NCI-H1436 (cell line): Measurements from ENCODE around the gene VAMP1.
"Not testable (repeated sequence)": the region's sequence is repeated elsewhere in the genome, so short reads cannot be mapped to it uniquely, and the experiment has no call there.

Experiments used
- DNase-seq: peaks from one replicate; lab custom pipeline; 2025; lab: John Stamatoyannopoulos, UW

The VAMP1 gene

DNA sequence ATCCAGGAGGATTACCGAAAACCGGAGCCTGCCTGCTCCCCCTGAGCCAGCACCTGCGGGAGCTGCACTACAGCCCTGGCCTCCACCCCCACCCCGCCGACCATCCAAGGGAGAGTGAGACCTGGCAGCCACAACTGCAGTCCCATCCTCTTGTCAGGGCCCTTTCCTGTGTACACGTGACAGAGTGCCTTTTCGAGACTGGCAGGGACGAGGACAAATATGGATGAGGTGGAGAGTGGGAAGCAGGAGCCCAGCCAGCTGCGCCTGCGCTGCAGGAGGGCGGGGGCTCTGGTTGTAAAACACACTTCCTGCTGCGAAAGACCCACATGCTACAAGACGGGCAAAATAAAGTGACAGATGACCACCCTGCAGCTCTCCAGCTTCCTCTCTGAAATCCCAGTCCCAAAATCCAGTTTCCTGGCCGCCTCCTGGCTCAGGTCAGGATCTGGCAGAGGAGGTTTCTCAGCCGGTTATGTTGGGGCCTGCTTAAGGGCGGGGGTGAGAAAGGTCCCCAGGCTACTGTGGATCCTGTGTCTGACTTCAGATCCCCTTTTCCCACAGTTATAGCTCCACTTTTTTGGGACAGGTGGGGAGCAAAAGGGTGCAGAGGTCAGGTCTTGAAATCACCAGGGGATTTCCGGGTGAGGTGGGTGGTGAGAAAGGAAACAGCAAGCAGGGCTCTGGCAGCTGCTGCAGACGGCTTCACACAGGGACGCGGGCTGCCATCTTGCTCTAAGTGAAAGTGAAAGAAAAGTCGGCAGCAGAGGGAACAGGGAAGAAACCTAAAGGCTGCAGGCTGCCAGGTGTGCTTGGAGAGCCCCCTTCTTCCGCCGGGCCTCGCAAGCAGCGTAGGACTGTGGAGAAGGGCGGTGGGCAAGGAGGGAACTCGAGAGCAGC lies 18.9 kb downstream of the VAMP1 start, which contains the start of gene TAPBPL:
TAPBPL (plus strand) TSS at position 695 of the 897 bp plus-strand sequence. CDS start 207 bp downstream, outside the sequence.
- DNase-seq, result peak; percentile 72

GRCh38 chr12:6450869-6451347 lies 19.6 kb downstream of the VAMP1 start:
- no peak for DNase-seq

DNA sequence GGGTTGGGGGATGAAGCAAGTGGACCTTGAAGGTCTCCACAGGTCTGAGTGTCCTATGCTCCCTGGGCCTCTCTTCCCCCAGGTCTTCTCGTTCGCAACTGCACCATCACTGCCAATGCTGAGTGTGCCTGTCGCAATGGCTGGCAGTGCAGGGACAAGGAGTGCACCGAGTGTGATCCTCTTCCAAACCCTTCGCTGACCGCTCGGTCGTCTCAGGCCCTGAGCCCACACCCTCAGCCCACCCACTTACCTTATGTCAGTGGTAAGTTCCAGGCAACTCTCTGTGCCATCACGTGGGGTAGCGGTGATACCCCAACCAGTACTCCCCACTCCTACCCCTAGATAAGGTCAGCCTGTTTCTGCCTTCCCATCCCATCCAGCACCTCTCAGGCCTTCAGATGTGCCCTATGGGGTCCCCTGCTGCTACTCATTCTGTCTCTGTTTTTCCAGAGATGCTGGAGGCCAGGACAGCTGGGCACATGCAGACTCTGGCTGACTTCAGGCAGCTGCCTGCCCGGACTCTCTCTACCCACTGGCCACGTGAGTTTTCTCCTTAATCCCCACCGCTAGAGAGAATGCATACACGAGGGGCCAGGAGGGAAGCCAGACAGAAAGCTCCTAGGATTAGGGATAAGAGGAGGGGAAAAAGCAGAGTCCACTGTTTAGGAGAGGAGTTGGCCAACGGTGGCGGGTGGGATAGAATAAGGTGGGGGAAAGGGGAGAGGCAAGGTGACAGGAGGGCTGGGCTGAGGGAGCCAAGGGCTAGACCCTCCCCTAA lies 20.2 kb downstream of the VAMP1 start:
- no peak for DNase-seq

- no peak for DNase-seq
Measured at GRCh38 chr12:6444704-6445688, 25.5 kb downstream of the VAMP1 start, which contains the start of gene CD27. TSS of gene CD27 (plus strand) at chr12:6444955. CDS start at chr12:6445096, 141 bp downstream.

- no peak for DNase-seq
Measured at GRCh38 chr12:6444031-6444430, 26.4 kb downstream of the VAMP1 start.

- no peak for DNase-seq
Measured at GRCh38 chr12:6443361-6443983, 27.0 kb downstream of the VAMP1 start.

GRCh38 chr12:6442836-6443235 lies 27.6 kb downstream of the VAMP1 start:
- no peak for DNase-seq

- no peak for DNase-seq
Measured at GRCh38 chr12:6440391-6440790, 30.1 kb downstream of the VAMP1 start.

DNA sequence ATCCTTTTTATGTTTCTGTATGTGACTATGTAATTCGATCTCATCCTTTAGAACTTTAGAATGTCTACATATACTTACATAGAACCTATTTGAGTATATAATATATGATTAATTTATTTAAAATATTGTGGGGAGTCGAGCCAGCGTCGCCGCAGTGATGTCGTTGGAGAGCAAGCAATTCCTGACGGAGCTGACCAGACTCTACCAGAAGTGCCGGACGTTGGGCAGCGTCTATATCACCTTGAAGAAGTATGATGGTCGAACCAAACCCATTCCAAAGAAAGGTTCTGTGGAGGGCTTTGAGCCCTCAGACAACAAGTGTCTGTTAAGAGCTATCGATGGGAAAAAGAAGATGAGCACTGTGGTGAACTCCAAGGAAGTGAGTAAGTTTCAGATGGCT lies 32.1 kb downstream of the VAMP1 start:
- no peak for DNase-seq

DNA sequence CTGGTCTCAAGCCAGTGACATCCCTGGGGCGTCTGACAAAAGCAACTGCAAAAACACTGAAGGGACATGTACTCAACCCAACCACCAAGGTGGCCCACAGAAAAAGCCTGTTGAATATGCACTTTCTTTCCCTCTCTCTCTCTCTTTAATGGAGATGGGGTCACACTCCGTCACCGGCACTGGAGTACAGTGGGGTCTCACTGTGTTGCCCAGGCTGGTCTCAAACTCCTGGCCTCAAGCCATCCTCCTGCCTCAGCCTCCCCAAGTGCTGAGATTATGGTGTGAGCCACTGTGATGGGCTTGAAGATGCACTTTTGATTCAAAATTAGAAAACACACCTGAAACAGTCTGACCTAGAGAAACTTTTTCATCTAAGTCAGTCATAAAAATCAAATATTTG lies 32.9 kb downstream of the VAMP1 start:
- no peak for DNase-seq

- DNase-seq, result no peak
Measured at GRCh38 chr12:6435961-6436715, 34.3 kb downstream of the VAMP1 start.

DNA sequence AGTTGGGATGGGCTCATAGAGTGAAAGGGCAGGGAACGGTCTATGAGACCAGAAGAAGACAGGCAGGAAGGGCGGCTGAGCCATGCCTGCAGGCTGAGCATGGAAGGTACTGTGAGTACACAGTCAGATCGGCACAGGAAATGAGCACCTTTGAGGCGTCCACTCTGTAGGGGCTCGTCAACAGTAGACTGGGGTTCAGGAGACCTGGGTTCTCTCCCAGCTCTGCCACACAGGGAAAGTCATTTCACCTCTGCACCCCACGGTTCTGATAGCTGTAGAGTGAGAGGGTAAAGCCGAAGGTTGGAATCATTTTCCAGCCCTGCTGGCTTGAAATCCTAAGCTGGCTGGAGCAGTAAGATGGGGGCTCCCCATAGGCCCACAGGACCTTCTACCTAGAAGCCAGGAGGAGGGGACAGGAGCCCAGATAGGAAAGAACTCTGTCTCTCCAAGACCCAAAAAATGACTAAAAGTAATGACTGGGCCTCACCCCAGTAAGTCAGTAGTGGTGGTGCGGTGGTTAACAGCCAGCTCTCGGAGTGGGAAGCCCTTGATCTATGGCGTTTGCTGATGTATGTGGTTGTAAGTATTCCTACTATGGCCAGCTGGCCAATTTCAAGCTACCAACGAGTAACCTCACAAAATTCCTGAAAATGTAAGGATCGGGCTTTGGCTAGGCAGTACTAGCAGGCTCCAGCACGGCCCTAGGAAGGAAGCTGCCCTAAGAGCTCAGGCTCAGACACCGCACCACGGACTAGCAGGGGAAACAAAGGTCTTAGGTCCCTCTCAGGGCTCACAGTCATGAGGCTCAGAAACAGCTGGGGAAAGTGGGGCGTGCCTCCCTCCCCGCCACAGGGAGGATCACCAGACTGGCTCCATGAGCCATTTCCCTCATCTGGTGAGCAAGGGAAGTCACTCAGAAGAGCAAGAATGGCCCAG lies 36.0 kb downstream of the VAMP1 start:
- no peak for DNase-seq

DNA sequence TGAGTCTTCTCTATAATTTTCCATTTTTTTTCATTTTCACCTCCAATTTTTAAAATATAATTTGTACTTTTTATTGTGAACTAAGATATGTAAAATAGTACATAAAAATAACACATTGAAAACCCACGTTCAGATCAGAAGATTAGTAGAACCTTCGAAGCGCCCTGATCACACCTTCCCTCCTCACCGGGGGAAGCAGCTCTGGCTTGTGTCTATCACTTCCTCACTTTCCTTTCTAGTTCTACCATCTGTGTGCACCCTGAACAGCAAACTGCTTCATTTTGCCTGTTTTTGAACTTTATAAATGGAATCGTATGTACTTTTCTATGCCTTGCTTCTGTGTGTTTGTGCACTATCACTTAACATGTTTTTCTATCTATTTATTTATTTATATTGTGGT lies 37.5 kb downstream of the VAMP1 start:
- no peak for DNase-seq

DNA sequence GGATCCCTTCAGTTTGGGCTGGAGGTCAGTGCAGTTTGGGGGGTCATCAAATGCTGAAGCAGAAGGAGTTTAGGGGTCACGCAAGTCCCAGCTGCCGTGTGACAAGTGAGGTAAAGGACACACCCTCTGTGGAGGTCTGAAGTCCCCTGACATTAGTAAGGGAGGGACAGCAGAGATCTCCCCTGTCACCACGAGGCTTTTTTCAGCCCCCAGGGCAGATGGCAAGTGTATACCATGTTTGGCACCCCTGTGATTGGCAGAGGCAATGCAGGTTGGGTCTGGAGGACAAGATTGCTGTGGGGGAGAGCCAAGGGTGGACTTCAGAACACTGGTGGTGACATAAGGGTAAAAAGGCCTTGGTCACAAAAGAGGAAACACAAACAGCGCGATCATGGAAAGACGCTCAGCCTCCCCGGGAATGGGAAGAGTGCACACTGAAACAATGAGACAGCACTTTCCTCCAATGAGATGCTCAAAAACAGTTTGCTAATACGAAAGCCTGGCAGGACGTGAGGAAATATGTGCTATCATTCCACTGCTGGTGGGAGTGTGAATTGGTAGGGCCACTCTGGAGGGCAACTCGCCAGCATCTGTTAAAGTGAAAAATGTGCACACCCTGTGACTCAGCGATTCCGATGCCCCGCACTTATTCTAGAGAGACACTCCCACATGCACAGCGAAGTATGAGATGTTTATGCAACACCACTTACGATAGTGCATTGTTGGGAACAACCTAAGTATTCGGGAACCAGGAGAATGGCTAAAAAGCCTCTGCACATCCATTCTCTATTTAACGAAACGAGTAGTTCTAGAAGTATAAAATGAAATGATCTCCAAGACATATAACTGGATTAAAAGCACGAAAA lies 40.1 kb downstream of the VAMP1 start:
- DNase-seq, result no peak

DNA sequence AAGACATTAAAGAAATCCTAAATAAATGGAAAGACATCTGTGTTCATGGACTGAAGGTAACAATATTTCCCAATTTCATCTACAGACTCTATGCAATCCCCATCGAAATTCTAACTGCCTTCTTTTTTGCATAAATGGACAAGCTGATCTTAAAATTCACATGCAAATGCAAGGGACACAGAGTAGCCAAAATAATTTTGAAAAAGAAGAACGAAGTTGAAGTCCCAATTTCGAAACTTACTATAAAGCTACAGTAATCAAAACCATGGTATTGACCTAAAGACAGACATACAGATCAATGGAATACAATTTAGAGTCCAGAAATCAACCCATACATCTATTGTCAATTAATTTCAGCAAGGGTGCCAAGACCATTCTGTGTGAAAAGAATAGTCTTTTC lies 42.2 kb downstream of the VAMP1 start:
- no peak for DNase-seq

- not testable (repeated sequence) for DNase-seq
Measured at GRCh38 chr12:6427796-6428195, 42.7 kb downstream of the VAMP1 start.

DNA sequence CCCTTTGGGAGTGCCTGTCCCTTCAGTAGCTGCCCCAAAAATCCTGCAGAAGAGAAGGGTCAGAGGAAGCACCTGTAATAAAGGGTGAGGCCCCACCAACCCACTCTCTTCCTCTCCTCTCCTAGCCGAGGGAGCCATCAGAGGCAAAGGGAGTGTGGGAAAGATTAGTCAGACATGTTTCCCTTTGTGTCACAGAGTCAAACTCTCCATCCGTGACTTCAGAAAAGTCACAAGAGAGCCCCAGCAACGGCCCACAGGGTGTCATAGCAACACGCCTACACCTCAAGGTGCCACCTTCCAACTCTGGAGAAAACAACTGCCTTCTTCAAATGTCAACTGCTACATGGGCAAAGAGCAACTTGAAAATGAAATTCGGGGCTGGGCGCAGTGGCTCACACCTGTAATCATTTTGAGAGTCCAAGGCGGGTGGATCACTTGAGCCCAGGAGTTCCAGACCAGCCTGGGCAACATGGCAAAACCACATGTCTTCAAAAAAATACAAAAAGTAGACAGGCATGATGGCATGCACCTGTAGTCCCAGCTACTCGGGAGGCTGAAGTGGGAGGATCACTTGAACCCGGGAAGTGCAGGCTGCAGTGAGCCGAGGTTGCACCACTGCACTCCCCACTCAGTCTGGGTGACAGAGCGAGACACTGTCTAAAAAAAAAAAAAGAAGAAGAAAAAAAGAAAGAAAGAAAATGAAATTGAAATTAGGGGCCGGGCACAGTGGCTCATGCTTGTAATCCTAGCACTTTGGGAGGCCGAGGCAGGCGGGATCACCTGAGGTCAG lies 43.4 kb downstream of the VAMP1 start:
- no peak for DNase-seq
